ENCODE data around the gene FOXD3.

FOXD3 gene

GRCh38 chr1:63322114-63322943 lies at the start of gene FOXD3:
Gene FOXD3, plus strand, starts transcription at chr1:63322567. Its CDS starts 492 bp downstream, at chr1:63323059.
- Mint-ChIP-seq H3K27ac (peak within 1 kb of the TSS; percentile 58), H3K27me3 (peaks cover 45% of the 10 kb centered on the region), H3K9me3 (ENCODE audit: low read depth) (peaks cover 5% of the 10 kb centered on the region), H3K4me3 (peak within 1 kb of the TSS; percentile 85), H3K4me1 (ENCODE audit: low read depth) (peaks cover 38% of the 10 kb centered on the region), H3K36me3 (peaks cover 6% of the 10 kb centered on the region)

GRCh38 chr1:63272811-63273210 lies 49.6 kb upstream of the FOXD3 start:
- no peaks in the 10 kb centered on the region for H3K4me1 Mint-ChIP-seq (ENCODE audit: low read depth)
- H3K27me3 Mint-ChIP-seq: peaks cover 14% of the 10 kb centered on the region
- H3K9me3 Mint-ChIP-seq (ENCODE audit: low read depth): no peaks in the 10 kb centered on the region
- no peak overlapping the region for H3K4me3 Mint-ChIP-seq
- peaks cover 3% of the 10 kb centered on the region for H3K36me3 Mint-ChIP-seq
- H3K27ac Mint-ChIP-seq: no peak overlapping the region

- peaks cover 6% of the 10 kb centered on the region for H3K27me3 Mint-ChIP-seq
- H3K9me3 Mint-ChIP-seq (ENCODE audit: low read depth): no peaks in the 10 kb centered on the region
- H3K4me1 Mint-ChIP-seq (ENCODE audit: low read depth): no peaks in the 10 kb centered on the region
- no peak overlapping the region for H3K27ac Mint-ChIP-seq
- H3K4me3 Mint-ChIP-seq: no peak overlapping the region
- no peaks in the 10 kb centered on the region for H3K36me3 Mint-ChIP-seq
Measured at GRCh38 chr1:63274371-63274770, 48.0 kb upstream of the FOXD3 start.

GRCh38 chr1:63274979-63275378 lies 47.4 kb upstream of the FOXD3 start:
- Mint-ChIP-seq H3K9me3 (ENCODE audit: low read depth) (no peaks in the 10 kb centered on the region), H3K27me3 (peaks cover 6% of the 10 kb centered on the region), H3K4me1 (ENCODE audit: low read depth) (no peaks in the 10 kb centered on the region), H3K4me3 (no peak overlapping the region), H3K36me3 (no peaks in the 10 kb centered on the region), H3K27ac (no peak overlapping the region)

GRCh38 chr1:63276624-63277023 lies 45.7 kb upstream of the FOXD3 start:
- no peak overlapping the region for H3K4me3 Mint-ChIP-seq
- H3K9me3 Mint-ChIP-seq (ENCODE audit: low read depth): no peaks in the 10 kb centered on the region
- H3K4me1 Mint-ChIP-seq (ENCODE audit: low read depth): no peaks in the 10 kb centered on the region
- H3K36me3 Mint-ChIP-seq: no peaks in the 10 kb centered on the region
- H3K27me3 Mint-ChIP-seq: peaks cover 5% of the 10 kb centered on the region
- no peak overlapping the region for H3K27ac Mint-ChIP-seq

- Mint-ChIP-seq H3K27ac (no peak overlapping the region), H3K4me3 (no peak overlapping the region), H3K9me3 (ENCODE audit: low read depth) (no peaks in the 10 kb centered on the region), H3K4me1 (ENCODE audit: low read depth) (no peaks in the 10 kb centered on the region), H3K27me3 (peaks cover 3% of the 10 kb centered on the region), H3K36me3 (no peaks in the 10 kb centered on the region)
Measured at GRCh38 chr1:63277195-63278192, 44.9 kb upstream of the FOXD3 start.

GRCh38 chr1:63281753-63282152 lies 40.6 kb upstream of the FOXD3 start:
- H3K4me3 Mint-ChIP-seq: no peak overlapping the region

GRCh38 chr1:63289135-63289534 lies 33.2 kb upstream of the FOXD3 start:
- H3K36me3 Mint-ChIP-seq: peaks cover 5% of the 10 kb centered on the region
- H3K9me3 Mint-ChIP-seq (ENCODE audit: low read depth): peaks cover 11% of the 10 kb centered on the region
- H3K27me3 Mint-ChIP-seq: peaks cover 2% of the 10 kb centered on the region
- H3K4me1 Mint-ChIP-seq (ENCODE audit: low read depth): no peaks in the 10 kb centered on the region
- H3K27ac Mint-ChIP-seq: no peak overlapping the region
- H3K4me3 Mint-ChIP-seq: no peak overlapping the region

More at GRCh38 chr1:63281753-63282152, 40.6 kb upstream of the FOXD3 start:
- Mint-ChIP-seq H3K36me3 (no peaks in the 10 kb centered on the region), H3K27ac (no peak overlapping the region), H3K4me1 (ENCODE audit: low read depth) (no peaks in the 10 kb centered on the region), H3K27me3 (peaks cover 4% of the 10 kb centered on the region), H3K9me3 (ENCODE audit: low read depth) (no peaks in the 10 kb centered on the region)

GRCh38 chr1:63294803-63295594 lies 27.4 kb upstream of the FOXD3 start:
- Mint-ChIP-seq H3K9me3 (ENCODE audit: low read depth) (no peaks in the 10 kb centered on the region), H3K4me1 (ENCODE audit: low read depth) (no peaks in the 10 kb centered on the region), H3K36me3 (no peaks in the 10 kb centered on the region), H3K4me3 (no peak overlapping the region), H3K27ac (no peak overlapping the region), H3K27me3 (peaks cover 6% of the 10 kb centered on the region)

GRCh38 chr1:63304410-63304809 lies 18.0 kb upstream of the FOXD3 start:
- Mint-ChIP-seq H3K27ac (no peak overlapping the region), H3K9me3 (ENCODE audit: low read depth) (peaks cover 5% of the 10 kb centered on the region), H3K27me3 (peaks cover 31% of the 10 kb centered on the region), H3K4me1 (ENCODE audit: low read depth) (no peaks in the 10 kb centered on the region), H3K36me3 (peaks cover 2% of the 10 kb centered on the region), H3K4me3 (no peak overlapping the region)

- Mint-ChIP-seq H3K27ac (no peak overlapping the region), H3K4me1 (ENCODE audit: low read depth) (no peaks in the 10 kb centered on the region), H3K9me3 (ENCODE audit: low read depth) (peaks cover 5% of the 10 kb centered on the region), H3K36me3 (peaks cover 2% of the 10 kb centered on the region), H3K27me3 (peaks cover 32% of the 10 kb centered on the region), H3K4me3 (no peak overlapping the region)
Measured at GRCh38 chr1:63305043-63305442, 17.3 kb upstream of the FOXD3 start.

- Mint-ChIP-seq H3K27me3 (peaks cover 32% of the 10 kb centered on the region), H3K27ac (no peak overlapping the region), H3K4me1 (ENCODE audit: low read depth) (no peaks in the 10 kb centered on the region), H3K4me3 (no peak overlapping the region), H3K36me3 (peaks cover 4% of the 10 kb centered on the region), H3K9me3 (ENCODE audit: low read depth) (peaks cover 5% of the 10 kb centered on the region)
Measured at GRCh38 chr1:63307196-63307794, 15.1 kb upstream of the FOXD3 start.

- Mint-ChIP-seq H3K4me1 (ENCODE audit: low read depth) (peaks cover 27% of the 10 kb centered on the region), H3K9me3 (ENCODE audit: low read depth) (peaks cover 5% of the 10 kb centered on the region), H3K36me3 (peaks cover 6% of the 10 kb centered on the region), H3K4me3 (peak overlapping the region; percentile 69), H3K27me3 (peaks cover 54% of the 10 kb centered on the region), H3K27ac (no peak overlapping the region)
Measured at GRCh38 chr1:63316598-63316983, 5.8 kb upstream of the FOXD3 start.
